Fibroblast of lung (primary cell): ENCODE measurements around the gene PACRG.

ENCODE experiments used
- CTCF ChIP-seq, 2 donors: IDR thresholded peaks in 1 of 2; conservative IDR thresholded peaks in 1 of 2; 1 replicate in 1 of 2; 2 replicates in 1 of 2; pipeline ENCODE4 v1.5.1; 2011 to 2012; ENCODE audit warnings: low read length in 2 of 2, control low read depth in 1 of 2, inconsistent platforms in 1 of 2, low read depth in 1 of 2, mild to moderate bottlenecking in 1 of 2
- EZH2 ChIP-seq: IDR thresholded peaks from 2 replicates; pipeline ENCODE4 v1.5.1; 2012; ENCODE audit warnings: low read length, control low read depth, mild to moderate bottlenecking; ENCODE audit errors: missing control alignments

- TF ChIP-seq CTCF (conservative IDR thresholded peaks at IDR 0.05 in 1 of 2, IDR thresholded peaks at IDR 0.05 in 1 of 2; ENCODE audit: low read depth in 1 of 2, low read length in 2 of 2) (no peak), EZH2 (no peak)
Observed at GRCh38 chr6:162904069-162904663, 176.4 kb downstream of the PACRG start.
